ENCODE data around the gene NOL9.

GRCh38 chr1:6602669-6603237 is 48.4 kb upstream of the NOL9 start, which contains the start of gene KLHL21:
- TF ChIP-seq, protein P1, sequence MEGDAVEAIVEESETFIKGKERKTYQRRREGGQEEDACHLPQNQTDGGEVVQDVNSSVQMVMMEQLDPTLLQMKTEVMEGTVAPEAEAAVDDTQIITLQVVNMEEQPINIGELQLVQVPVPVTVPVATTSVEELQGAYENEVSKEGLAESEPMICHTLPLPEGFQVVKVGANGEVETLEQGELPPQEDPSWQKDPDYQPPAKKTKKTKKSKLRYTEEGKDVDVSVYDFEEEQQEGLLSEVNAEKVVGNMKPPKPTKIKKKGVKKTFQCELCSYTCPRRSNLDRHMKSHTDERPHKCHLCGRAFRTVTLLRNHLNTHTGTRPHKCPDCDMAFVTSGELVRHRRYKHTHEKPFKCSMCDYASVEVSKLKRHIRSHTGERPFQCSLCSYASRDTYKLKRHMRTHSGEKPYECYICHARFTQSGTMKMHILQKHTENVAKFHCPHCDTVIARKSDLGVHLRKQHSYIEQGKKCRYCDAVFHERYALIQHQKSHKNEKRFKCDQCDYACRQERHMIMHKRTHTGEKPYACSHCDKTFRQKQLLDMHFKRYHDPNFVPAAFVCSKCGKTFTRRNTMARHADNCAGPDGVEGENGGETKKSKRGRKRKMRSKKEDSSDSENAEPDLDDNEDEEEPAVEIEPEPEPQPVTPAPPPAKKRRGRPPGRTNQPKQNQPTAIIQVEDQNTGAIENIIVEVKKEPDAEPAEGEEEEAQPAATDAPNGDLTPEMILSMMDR (IDR thresholded peaks at IDR 0.05; ENCODE audit: low read depth, low read length): no peak
- TF ChIP-seq EZH2phosphoT487 (IDR thresholded peaks at IDR 0.05; ENCODE audit: low read depth): no peak
